HepG2 (cell line): ENCODE data around the gene EMC8. TPM values are rescaled to one million over a fixed set of nuclear protein-coding genes. Genes with fewer than 3 reads are reported as not detected.

ENCODE experiments used
- HNF1B ChIP-seq: sonication (generic); formaldehyde crosslinking; IDR thresholded peaks from 2 replicates; pipeline ENCODE4 v1.5.1; 2020; ENCODE audit warnings: mild to moderate bottlenecking, moderate library complexity, missing genetic modification reagents
- KDM2A ChIP-seq: sonication (generic); formaldehyde crosslinking; IDR thresholded peaks from 2 replicates; pipeline ENCODE4 v1.4.0; 2020; ENCODE audit warnings: low read depth, missing genetic modification reagents, borderline replicate concordance
- XRCC5 ChIP-seq: fragments of 200-400 bp; formaldehyde crosslinking; optimal IDR thresholded peaks from 2 replicates; pipeline ENCODE3; 2017; ENCODE audit warnings: mild to moderate bottlenecking, low read length
- YEATS2 ChIP-seq: sonication (generic); formaldehyde crosslinking; IDR thresholded peaks from 2 replicates; pipeline ENCODE4 v1.4.0; 2020; ENCODE audit warnings: missing genetic modification reagents, borderline replicate concordance
- ZBTB2 ChIP-seq: sonication (generic); formaldehyde crosslinking; IDR thresholded peaks from 2 replicates; pipeline ENCODE4 v1.8.0; 2022; ENCODE audit warnings: low read depth, missing genetic modification reagents
- ZNF263 ChIP-seq: sonication (generic); formaldehyde crosslinking; IDR thresholded peaks from 2 replicates; pipeline ENCODE4 v1.4.0; 2020; ENCODE audit warnings: missing genetic modification reagents
- ZNF281 ChIP-seq: sonication (generic); formaldehyde crosslinking; IDR thresholded peaks from 2 replicates; pipeline ENCODE4 v1.4.0; 2020; ENCODE audit warnings: missing genetic modification reagents, borderline replicate concordance
- ZNF512B ChIP-seq: sonication (generic); formaldehyde crosslinking; IDR thresholded peaks from 2 replicates; pipeline ENCODE4 v1.5.1; 2020; ENCODE audit warnings: missing genetic modification reagents, mild to moderate bottlenecking, borderline replicate concordance
- ZNF639 ChIP-seq: conservative IDR thresholded peaks from 2 replicates; pipeline ENCODE4 v1.6.1; 2018; ENCODE audit warnings: missing genetic modification reagents
- ZNF687 ChIP-seq: sonication (generic); formaldehyde crosslinking; IDR thresholded peaks from 2 replicates; pipeline ENCODE4 v1.5.1; 2020; ENCODE audit warnings: mild to moderate bottlenecking, missing genetic modification reagents, moderate library complexity
- polyA plus RNA-seq, 8 experiments: library from polyadenylated mRNA; depleted of rRNA in 3 of 8; stranded (reverse) in 7 of 8; unstranded in 1 of 8; fragments of >200 nt; fragmentation: Illumina TruSeq in 4 of 8; extraction: Trizol in 4 of 8; gene quantifications; 2 replicates each; pipeline versions ENCODE4 v1.2.1 to v1.2.3, GENCODE V29; 2011 to 2016; ENCODE audit warnings: low read depth in 4 of 8, missing spikeins in 1 of 8, mixed read lengths in 1 of 8; ENCODE audit not compliant: insufficient read depth in 1 of 8
- total RNA-seq, 5 experiments: library from RNA; depleted of rRNA; stranded (reverse); fragments of >200 nt; fragmentation: Illumina TruSeq; extraction: Trizol; gene quantifications; 2 replicates each; pipeline ENCODE4 v1.2.3, GENCODE V29; 2016; ENCODE audit warnings: low read depth in 1 of 5

Gene EMC8
- total and polyA plus RNA-seq, 2 of the 13 experiments (the other 11 are each of a cell fraction or from before 2014, with no cell fraction given): 55.0 to 76.0 TPM

GRCh38 chr16:85752511-85753420, 46.6 kb downstream of the EMC8 start (continued):
- TF ChIP-seq ZNF687 (peak; percentile 30; the same call in 1 of the 2 replicates), ZBTB2 (CRISPR knock-in tag) (no peak), YEATS2 (CRISPR knock-in tag) (0 out of 2 replicates have a peak, but pooled peaks have one; percentile 22), KDM2A (CRISPR knock-in tag) (0 out of 2 replicates have a peak, but pooled peaks have one; percentile 27), ZNF639 (CRISPR knock-in tag) (no peak), HNF1B (CRISPR knock-in tag) (0 out of 2 replicates have a peak, but pooled peaks have one; percentile 32), XRCC5 (peak; percentile 77), ZNF281 (CRISPR knock-in tag) (peak; percentile 82), ZNF263 (0 out of 2 replicates have a peak, but pooled peaks have one; percentile 23), ZNF512B (CRISPR knock-in tag) (no peak)
